Loucy (cell line): ENCODE results near the gene PPARGC1A.

Source experiments
- CTCF ChIP-seq: fragments of 200-600 bp; sonication (generic); conservative IDR thresholded peaks from 2 replicates; pipeline ENCODE4 v1.5.1; 2014; ENCODE audit warnings: mild to moderate bottlenecking, antibody characterized with exemption, low read length
- EZH2phosphoT487 ChIP-seq: fragments of 200-600 bp; IDR thresholded peaks from 2 replicates; pipeline ENCODE4 v1.6.1; 2018; ENCODE audit warnings: antibody characterized with exemption, mild to moderate bottlenecking, moderate library complexity, borderline replicate concordance

- TF ChIP-seq CTCF (no peak), EZH2phosphoT487 (no peak)
Measured at GRCh38 chr4:23837371-23837770, 52.5 kb downstream of the PPARGC1A start.
